RWPE1 (cell line): ENCODE data around the gene ZNF222.
A peak's percentile ranks its signal among the peaks of the same experiment; 100 is the strongest.

Experiments used
- CTCF ChIA-PET: fragments of 350-600 bp; sonication (Branson Sonifier 250); formaldehyde crosslinking; extraction: SDS; loops from one replicate; lab custom pipeline; 2021; lab: Yijun Ruan, JAX
- POLR2A ChIA-PET: fragments of 400-600 bp; formaldehyde crosslinking; extraction: SDS; loops from one replicate; lab custom pipeline; 2020; ENCODE audit warnings: antibody characterized with exemption; ENCODE audit not compliant: low non-redundant PET; lab: Yijun Ruan, JAX
- DNase-seq: peaks from one replicate; pipeline ENCODE4 v3.0.0; 2012; ENCODE audit warnings: low spot score
- H3K27ac ChIP-seq: fragments of 450-650 bp; 2 replicates; pipeline ENCODE4 v1.5.1; 2017
- CTCF ChIP-seq: fragments of 450-650 bp; conservative IDR thresholded peaks from 2 replicates; pipeline ENCODE4 v1.5.1; 2017; ENCODE audit warnings: low read depth, mild to moderate bottlenecking

ZNF222 gene

GRCh38 chr19:44019498-44019897, 5.7 kb upstream of the ZNF222 start:
- POLR2A ChIA-PET, result no interaction called here
- no peak overlapping the region for H3K27ac ChIP-seq
- TF ChIP-seq CTCF, result no peak
- CTCF ChIA-PET, result no interaction called here
- no peak for DNase-seq

GRCh38 chr19:44021221-44021620, 4.0 kb upstream of the ZNF222 start:
- DNase-seq, result no peak
- ChIA-PET CTCF (interaction anchor here (0.6 kb wide), 1 partner anchor 191 kb away, joined by 4 read pairs; no protein-coding TSS in a partner anchor), POLR2A (no interaction called here)
- no peak overlapping the region for H3K27ac ChIP-seq
- TF ChIP-seq CTCF, result no peak

GRCh38 chr19:44024900-44025216, 321 bp upstream of the ZNF222 start:
- no peak for TF ChIP-seq CTCF
- POLR2A ChIA-PET, result no interaction called here
- CTCF ChIA-PET, result no interaction called here
- no peak for DNase-seq
- peak overlapping the region; percentile 57 for H3K27ac ChIP-seq

GRCh38 chr19:44026622-44027021, 1.4 kb downstream of the ZNF222 start:
- ChIA-PET POLR2A (no interaction called here), CTCF (no interaction called here)
- no peak overlapping the region for H3K27ac ChIP-seq
- DNase-seq, result no peak
- no peak for TF ChIP-seq CTCF

- no peak for TF ChIP-seq CTCF
- DNase-seq, result no peak
- no peak overlapping the region for H3K27ac ChIP-seq
- CTCF ChIA-PET, result no interaction called here
- POLR2A ChIA-PET, result no interaction called here
Observed at GRCh38 chr19:44032001-44032610, 6.9 kb downstream of the ZNF222 start.

GRCh38 chr19:44042147-44042546, 17.0 kb downstream of the ZNF222 start:
- no peak overlapping the region for H3K27ac ChIP-seq
- ChIA-PET CTCF (interaction anchor here (0.6 kb wide), 1 partner anchor 13 kb away, joined by 5 read pairs; no protein-coding TSS in a partner anchor), POLR2A (no interaction called here)
- no peak for TF ChIP-seq CTCF
- no peak for DNase-seq
